OCI-LY7 (cell line): ENCODE measurements around the gene GALNT17. TPM values are rescaled to one million over a fixed set of nuclear protein-coding genes. Genes with fewer than 3 reads are reported as not detected.

ENCODE experiments used
- BruUV-seq: library from RNA; stranded (reverse); fragments of 400-500 nt; replicated peaks from 2 replicates; lab custom pipeline; 2021; lab: Mats Ljungman, UMichigan
- CTCF ChIA-PET: fragments of 300-600 bp; sonication (Branson Sonifier 250); formaldehyde crosslinking; loops from one replicate; lab custom pipeline; 2022; ENCODE audit warnings: antibody characterized with exemption; ENCODE audit not compliant: unreplicated experiment; lab: Charles Lee
- POLR2A ChIA-PET: fragments of 300-600 bp; sonication (Branson Sonifier 250); formaldehyde crosslinking; loops from one replicate; lab custom pipeline; 2022; ENCODE audit warnings: antibody characterized with exemption; lab: Charles Lee
- DNase-seq: peaks from one replicate; pipeline ENCODE4 v3.0.0-alpha.2; 2015; ENCODE audit warnings: low spot score
- H2AFZ ChIP-seq: fragments of 200-600 bp; sonication (generic), shearing (Covaris generic); 2 replicates; pipeline ENCODE4 v1.6.1; 2014; ENCODE audit warnings: mild to moderate bottlenecking, antibody characterized with exemption, low read length, moderate library complexity
- H3K27ac ChIP-seq: fragments of 200-600 bp; sonication (generic); 2 replicates; pipeline ENCODE4 v1.5.1; 2014; ENCODE audit warnings: mixed run types, low read depth, mild to moderate bottlenecking, moderate library complexity, low read length, inconsistent platforms; ENCODE audit not compliant: poor library complexity, severe bottlenecking
- H3K36me3 ChIP-seq: fragments of 200-600 bp; sonication (generic); 2 replicates; pipeline ENCODE4 v1.6.1; 2014; ENCODE audit warnings: mild to moderate bottlenecking, antibody characterized with exemption, low read length, moderate library complexity, mixed read lengths; ENCODE audit not compliant: insufficient read depth
- H3K4me1 ChIP-seq: fragments of 200-600 bp; sonication (generic); 2 replicates; pipeline ENCODE4 v1.5.1; 2014; ENCODE audit warnings: mild to moderate bottlenecking, low read length; ENCODE audit not compliant: insufficient read depth, poor library complexity, severe bottlenecking
- H3K4me2 ChIP-seq: fragments of 200-600 bp; sonication (generic); 2 replicates; pipeline ENCODE4 v1.6.1; 2014; ENCODE audit warnings: mild to moderate bottlenecking, low read length
- H3K4me3 ChIP-seq: fragments of 200-600 bp; sonication (generic); 2 replicates; pipeline ENCODE4 v1.5.1; 2014; ENCODE audit warnings: mild to moderate bottlenecking, low read depth, low read length; ENCODE audit not compliant: poor library complexity, severe bottlenecking
- H3K79me2 ChIP-seq: fragments of 200-600 bp; sonication (generic); 2 replicates; pipeline ENCODE4 v1.6.1; 2016; ENCODE audit warnings: low read depth, mild to moderate bottlenecking, low read length, moderate library complexity, mixed read lengths; ENCODE audit not compliant: insufficient read depth
- H3K9me2 ChIP-seq: fragments of 200-600 bp; sonication (generic); 2 replicates; pipeline ENCODE4 v1.6.1; 2016; ENCODE audit warnings: mild to moderate bottlenecking, low read length, mixed read lengths; ENCODE audit not compliant: insufficient read depth
- H3K9me3 ChIP-seq: fragments of 200-600 bp; sonication (generic); 2 replicates; pipeline ENCODE4 v1.6.1; 2014; ENCODE audit warnings: mild to moderate bottlenecking, mixed run types, low read length, mixed read lengths
- H4K20me1 ChIP-seq: fragments of 200-600 bp; sonication (generic); 2 replicates; pipeline ENCODE4 v1.6.1; 2014; ENCODE audit warnings: mild to moderate bottlenecking, antibody characterized with exemption, low read length, moderate library complexity, mixed read lengths; ENCODE audit not compliant: insufficient read depth
- EZH2phosphoT487 ChIP-seq: fragments of 200-600 bp; sonication (generic); IDR thresholded peaks from 2 replicates; pipeline ENCODE4 v1.6.1; 2018; ENCODE audit warnings: low read depth, borderline replicate concordance, mild to moderate bottlenecking, mixed run types, antibody characterized with exemption, low read length, moderate library complexity, mixed read lengths
- intact Hi-C: fragments of 100-400 bp; cut with micrococcal nuclease; formaldehyde crosslinking; loops from one replicate; pipeline ENCODE4 v1.10.0; 2022; ENCODE audit not compliant: unreplicated experiment
- total RNA-seq, 2 experiments: library from RNA; depleted of rRNA in 1 of 2; stranded (reverse); fragments of >200 nt in 1 of 2; shearing (Covaris generic) in 1 of 2; gene quantifications; 2 replicates each; pipeline ENCODE4 v1.2.3, GENCODE V29; 2014 to 2022
- TF ChIP-seq, protein P1 (sequence below): fragments of 200-600 bp; sonication (generic); conservative IDR thresholded peaks from 2 replicates; pipeline ENCODE4 v1.5.1; 2014; ENCODE audit warnings: mild to moderate bottlenecking, antibody characterized with exemption, low read length, moderate library complexity, mixed read lengths

Gene GALNT17
- total RNA-seq, 2 experiments from 2014 or later, result not detected

DNA sequence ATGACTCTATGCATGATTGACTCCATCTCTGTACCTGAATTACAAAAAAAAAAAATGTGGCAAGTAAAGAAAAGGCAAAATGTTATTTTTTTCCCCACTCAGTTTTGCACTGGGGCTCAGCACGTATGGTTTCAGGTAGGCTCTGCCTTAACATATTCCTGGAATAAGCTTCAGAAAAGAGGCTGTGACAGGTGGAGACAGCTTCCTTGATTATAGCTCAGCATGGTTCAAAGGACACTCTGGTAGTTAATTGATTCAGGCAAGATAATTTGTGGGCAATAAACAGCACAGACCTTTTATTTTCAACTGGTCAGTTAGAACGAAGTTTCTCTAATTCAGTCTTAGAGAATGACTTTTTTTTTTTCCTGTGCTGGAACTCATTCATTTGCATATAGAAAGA is 347.3 kb downstream of the GALNT17 start:
- Histone ChIP-seq H3K4me3 (no peak overlapping the region), H3K4me1 (no peaks in the 10 kb centered on the region), H3K36me3 (no peaks in the 10 kb centered on the region), H2AFZ (no peak overlapping the region), H3K27ac (no peak overlapping the region), H4K20me1 (no peaks in the 10 kb centered on the region), H3K9me3 (no peaks in the 10 kb centered on the region), H3K9me2 (no peaks in the 10 kb centered on the region), H3K4me2 (no peak overlapping the region), H3K79me2 (no peaks in the 10 kb centered on the region)
- ChIA-PET CTCF (no interaction called here), POLR2A (no interaction called here)
- intact Hi-C loops, result no loop called here
- DNase-seq, result no peak
- TF ChIP-seq, protein P1, sequence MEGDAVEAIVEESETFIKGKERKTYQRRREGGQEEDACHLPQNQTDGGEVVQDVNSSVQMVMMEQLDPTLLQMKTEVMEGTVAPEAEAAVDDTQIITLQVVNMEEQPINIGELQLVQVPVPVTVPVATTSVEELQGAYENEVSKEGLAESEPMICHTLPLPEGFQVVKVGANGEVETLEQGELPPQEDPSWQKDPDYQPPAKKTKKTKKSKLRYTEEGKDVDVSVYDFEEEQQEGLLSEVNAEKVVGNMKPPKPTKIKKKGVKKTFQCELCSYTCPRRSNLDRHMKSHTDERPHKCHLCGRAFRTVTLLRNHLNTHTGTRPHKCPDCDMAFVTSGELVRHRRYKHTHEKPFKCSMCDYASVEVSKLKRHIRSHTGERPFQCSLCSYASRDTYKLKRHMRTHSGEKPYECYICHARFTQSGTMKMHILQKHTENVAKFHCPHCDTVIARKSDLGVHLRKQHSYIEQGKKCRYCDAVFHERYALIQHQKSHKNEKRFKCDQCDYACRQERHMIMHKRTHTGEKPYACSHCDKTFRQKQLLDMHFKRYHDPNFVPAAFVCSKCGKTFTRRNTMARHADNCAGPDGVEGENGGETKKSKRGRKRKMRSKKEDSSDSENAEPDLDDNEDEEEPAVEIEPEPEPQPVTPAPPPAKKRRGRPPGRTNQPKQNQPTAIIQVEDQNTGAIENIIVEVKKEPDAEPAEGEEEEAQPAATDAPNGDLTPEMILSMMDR, result no peak
- no peak for TF ChIP-seq EZH2phosphoT487
- BruUV-seq, result no TSS peak

DNA sequence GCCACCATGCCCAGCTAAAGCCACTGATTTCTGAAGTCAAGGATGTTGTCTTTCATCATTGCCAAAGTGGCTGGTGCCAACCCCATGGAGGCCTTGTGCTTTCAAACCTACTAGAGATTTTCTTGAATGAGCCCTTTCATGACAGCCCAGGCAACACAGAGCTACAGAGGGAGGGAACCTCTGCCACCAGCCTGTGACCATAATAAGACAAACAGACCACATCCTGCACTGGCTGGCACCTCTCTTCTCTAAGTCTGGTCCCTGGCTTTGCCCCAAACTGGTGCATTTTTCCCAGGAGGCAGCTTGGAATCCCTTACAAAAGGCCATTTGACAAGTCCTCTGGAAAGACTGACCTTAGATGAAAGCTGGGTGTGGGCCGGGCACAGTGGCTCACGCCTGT is 348.8 kb downstream of the GALNT17 start:
- Histone ChIP-seq H3K9me2 (no peaks in the 10 kb centered on the region), H3K4me1 (no peaks in the 10 kb centered on the region), H3K4me2 (no peak overlapping the region), H3K79me2 (no peaks in the 10 kb centered on the region), H3K27ac (no peak overlapping the region), H2AFZ (no peak overlapping the region), H3K9me3 (no peaks in the 10 kb centered on the region), H3K4me3 (no peak overlapping the region), H4K20me1 (no peaks in the 10 kb centered on the region), H3K36me3 (no peaks in the 10 kb centered on the region)
- intact Hi-C loops, result no loop called here
- DNase-seq, result no peak
- ChIA-PET CTCF (interaction anchor here (0.5 kb wide), 1 partner anchor 587 kb away, joined by 3 read pairs; no protein-coding TSS in a partner anchor), POLR2A (no interaction called here)
- BruUV-seq, result no TSS peak
- TF ChIP-seq EZH2phosphoT487, result no peak
- TF ChIP-seq, protein P1, result no peak

DNA sequence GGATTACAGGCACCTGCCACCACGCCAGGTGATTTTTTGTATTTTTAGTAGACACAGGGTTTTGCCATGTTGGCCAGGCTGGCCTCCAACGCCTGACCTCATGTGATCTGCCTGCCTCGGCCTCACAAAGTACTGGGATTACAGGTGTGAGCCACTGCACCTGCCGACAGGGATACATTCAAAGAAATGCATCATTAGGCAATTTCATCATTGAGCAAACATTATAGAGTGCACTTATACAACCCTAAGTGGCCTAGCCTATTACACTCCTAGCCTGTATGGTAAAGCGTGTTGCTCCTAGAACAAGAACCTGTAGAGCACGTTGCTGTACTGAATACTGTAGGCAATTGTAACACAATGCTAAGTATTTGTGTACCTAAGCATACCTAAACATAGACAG is 350.3 kb downstream of the GALNT17 start:
- ChIA-PET POLR2A (no interaction called here), CTCF (no interaction called here)
- no TSS peak for BruUV-seq
- Histone ChIP-seq H3K9me3 (no peaks in the 10 kb centered on the region), H3K4me2 (no peak overlapping the region), H3K27ac (no peak overlapping the region), H3K4me1 (no peaks in the 10 kb centered on the region), H3K79me2 (no peaks in the 10 kb centered on the region), H2AFZ (no peak overlapping the region), H3K4me3 (no peak overlapping the region), H3K9me2 (no peaks in the 10 kb centered on the region), H3K36me3 (no peaks in the 10 kb centered on the region), H4K20me1 (no peaks in the 10 kb centered on the region)
- no peak for TF ChIP-seq EZH2phosphoT487
- TF ChIP-seq, protein P1, result no peak
- no peak for DNase-seq
- intact Hi-C loops, result no loop called here
